Measurements from ENCODE around the gene MLEC. TPM values are rescaled to one million over a fixed set of nuclear protein-coding genes. Genes with fewer than 3 reads are reported as not detected.
A peak's percentile ranks its signal among the peaks of the same experiment; 100 is the strongest.

Gene MLEC
- total and polyA plus RNA-seq, 5 donors: 93.6 to 257 (median 191) TPM

GRCh38 chr12:120696626-120697025, 9.7 kb downstream of the MLEC start:
- no peak for ATAC-seq
- WGBS: 70% methylated on average over 6 of the region's 6 CpGs
- intact Hi-C loops (cut with DNase I): no loop called here
- DNase-seq: no peak
- H3K27me3 ChIP-seq (ENCODE audit: control insufficient read depth, insufficient read depth): no peaks in the 10 kb centered on the region
- H3K27ac ChIP-seq (ENCODE audit: low read length): no peak overlapping the region
- H3K9me3 ChIP-seq (ENCODE audit: control insufficient read depth, low read length): no peaks in the 10 kb centered on the region
- H3K4me1 ChIP-seq (ENCODE audit: control insufficient read depth, insufficient read depth, low read length): peaks cover 25% of the 10 kb centered on the region
- H3K4me3 ChIP-seq (ENCODE audit: low read length): no peak overlapping the region

- H3K27me3 ChIP-seq (ENCODE audit: control insufficient read depth, insufficient read depth): no peaks in the 10 kb centered on the region
- DNase-seq (no peak), ATAC-seq (no peak)
- no peak overlapping the region for H3K27ac ChIP-seq (ENCODE audit: low read length)
- intact Hi-C loops (cut with DNase I): no loop called here
- 90% methylated on average over 1 of the region's 1 CpG for WGBS
- H3K9me3 ChIP-seq (ENCODE audit: control insufficient read depth, low read length): no peaks in the 10 kb centered on the region
- H3K4me3 ChIP-seq (ENCODE audit: low read length): no peak overlapping the region
- peaks cover 27% of the 10 kb centered on the region for H3K4me1 ChIP-seq (ENCODE audit: control insufficient read depth, insufficient read depth, low read length)
Observed at GRCh38 chr12:120697344-120697743, 10.4 kb downstream of the MLEC start.

GRCh38 chr12:120698665-120699064, 11.7 kb downstream of the MLEC start:
- WGBS: 57% methylated on average over 3 of the region's 3 CpGs
- DNase-seq (no peak), ATAC-seq (peak in 1 of 2 donors; percentile 57)
- Histone ChIP-seq H3K27ac (ENCODE audit: low read length) (peak overlapping the region; percentile 80), H3K4me1 (ENCODE audit: control insufficient read depth, insufficient read depth, low read length) (peaks cover 29% of the 10 kb centered on the region), H3K9me3 (ENCODE audit: control insufficient read depth, low read length) (no peaks in the 10 kb centered on the region), H3K4me3 (ENCODE audit: low read length) (no peak overlapping the region), H3K27me3 (ENCODE audit: control insufficient read depth, insufficient read depth) (no peaks in the 10 kb centered on the region)
- intact Hi-C loops (cut with DNase I): no loop called here

GRCh38 chr12:120699553-120699952, 12.6 kb downstream of the MLEC start:
- no peaks in the 10 kb centered on the region for H3K27me3 ChIP-seq (ENCODE audit: control insufficient read depth, insufficient read depth)
- H3K9me3 ChIP-seq (ENCODE audit: control insufficient read depth, low read length): no peaks in the 10 kb centered on the region
- H3K4me1 ChIP-seq (ENCODE audit: control insufficient read depth, insufficient read depth, low read length): peaks cover 32% of the 10 kb centered on the region
- H3K27ac ChIP-seq (ENCODE audit: low read length): peak overlapping the region; percentile 38
- ATAC-seq (no peak), DNase-seq (no peak)
- 92% methylated on average over 7 of the region's 7 CpGs for WGBS
- intact Hi-C loops (cut with DNase I): no loop called here
- H3K4me3 ChIP-seq (ENCODE audit: low read length): no peak overlapping the region

GRCh38 chr12:120700886-120701285, 13.9 kb downstream of the MLEC start:
- WGBS: 56% methylated on average over 5 of the region's 5 CpGs
- intact Hi-C loops (cut with DNase I): no loop called here
- DNase-seq (no peak), ATAC-seq (peak; percentile 32 to 47)
- no peaks in the 10 kb centered on the region for H3K27me3 ChIP-seq (ENCODE audit: control insufficient read depth, insufficient read depth)
- H3K4me3 ChIP-seq (ENCODE audit: low read length): no peak overlapping the region
- H3K9me3 ChIP-seq (ENCODE audit: control insufficient read depth, low read length): no peaks in the 10 kb centered on the region
- peak overlapping the region; percentile 93 for H3K27ac ChIP-seq (ENCODE audit: low read length)
- H3K4me1 ChIP-seq (ENCODE audit: control insufficient read depth, insufficient read depth, low read length): peaks cover 33% of the 10 kb centered on the region

GRCh38 chr12:120702637-120703036, 15.7 kb downstream of the MLEC start:
- Histone ChIP-seq H3K9me3 (ENCODE audit: control insufficient read depth, low read length) (no peaks in the 10 kb centered on the region), H3K4me3 (ENCODE audit: low read length) (no peak overlapping the region), H3K27me3 (ENCODE audit: control insufficient read depth, insufficient read depth) (no peaks in the 10 kb centered on the region), H3K4me1 (ENCODE audit: control insufficient read depth, insufficient read depth, low read length) (peaks cover 30% of the 10 kb centered on the region), H3K27ac (ENCODE audit: low read length) (peak overlapping the region; percentile 77)
- intact Hi-C loops (cut with DNase I): no loop called here
- no peak for ATAC-seq
- no peak for DNase-seq
- 94% methylated on average over 1 of the region's 1 CpG for WGBS

- peaks cover 29% of the 10 kb centered on the region for H3K4me1 ChIP-seq (ENCODE audit: control insufficient read depth, insufficient read depth, low read length)
- no peaks in the 10 kb centered on the region for H3K9me3 ChIP-seq (ENCODE audit: control insufficient read depth, low read length)
- H3K27ac ChIP-seq (ENCODE audit: low read length): peak overlapping the region; percentile 25
- no peaks in the 10 kb centered on the region for H3K27me3 ChIP-seq (ENCODE audit: control insufficient read depth, insufficient read depth)
- 64% methylated on average over 11 of the region's 11 CpGs for WGBS
- ATAC-seq (peak in 1 of 2 donors; percentile 17), DNase-seq (no peak)
- intact Hi-C loops (cut with DNase I): no loop called here
- H3K4me3 ChIP-seq (ENCODE audit: low read length): no peak overlapping the region
Observed at GRCh38 chr12:120703311-120703942, 16.5 kb downstream of the MLEC start.

- intact Hi-C loops (cut with DNase I): no loop called here
- H3K9me3 ChIP-seq (ENCODE audit: control insufficient read depth, low read length): no peaks in the 10 kb centered on the region
- 76% methylated on average over 1 of the region's 1 CpG for WGBS
- H3K4me1 ChIP-seq (ENCODE audit: control insufficient read depth, insufficient read depth, low read length): peaks cover 24% of the 10 kb centered on the region
- peak overlapping the region; percentile 23 for H3K27ac ChIP-seq (ENCODE audit: low read length)
- DNase-seq: no peak
- ATAC-seq: no peak
- H3K27me3 ChIP-seq (ENCODE audit: control insufficient read depth, insufficient read depth): no peaks in the 10 kb centered on the region
- H3K4me3 ChIP-seq (ENCODE audit: low read length): no peak overlapping the region
Observed at GRCh38 chr12:120705618-120706017, 18.7 kb downstream of the MLEC start.

GRCh38 chr12:120706029-120706428, 19.1 kb downstream of the MLEC start:
- Histone ChIP-seq H3K4me1 (ENCODE audit: control insufficient read depth, insufficient read depth, low read length) (peaks cover 21% of the 10 kb centered on the region), H3K4me3 (ENCODE audit: low read length) (no peak overlapping the region), H3K27ac (ENCODE audit: low read length) (no peak overlapping the region), H3K27me3 (ENCODE audit: control insufficient read depth, insufficient read depth) (no peaks in the 10 kb centered on the region), H3K9me3 (ENCODE audit: control insufficient read depth, low read length) (no peaks in the 10 kb centered on the region)
- ATAC-seq (no peak), DNase-seq (no peak)
- intact Hi-C loops (cut with DNase I): no loop called here
- 79% methylated on average over 5 of the region's 5 CpGs for WGBS

- H3K4me3 ChIP-seq (ENCODE audit: low read length): no peak overlapping the region
- intact Hi-C loops (cut with DNase I): no loop called here
- peaks cover 14% of the 10 kb centered on the region for H3K4me1 ChIP-seq (ENCODE audit: control insufficient read depth, insufficient read depth, low read length)
- DNase-seq (no peak), ATAC-seq (no peak)
- WGBS: 72% methylated on average over 4 of the region's 4 CpGs
- no peak overlapping the region for H3K27ac ChIP-seq (ENCODE audit: low read length)
- H3K9me3 ChIP-seq (ENCODE audit: control insufficient read depth, low read length): no peaks in the 10 kb centered on the region
- no peaks in the 10 kb centered on the region for H3K27me3 ChIP-seq (ENCODE audit: control insufficient read depth, insufficient read depth)
Observed at GRCh38 chr12:120708651-120709050, 21.7 kb downstream of the MLEC start.

- peak; percentile 94 for ATAC-seq
- WGBS: under 1% methylated on average over 76 of the region's 76 CpGs
- H3K4me3 ChIP-seq (ENCODE audit: low read length): peak within 1 kb of the TSS; percentile 92
- H3K27me3 ChIP-seq (ENCODE audit: control insufficient read depth, insufficient read depth): no peaks in the 10 kb centered on the region
- intact Hi-C loops (cut with DNase I): loop anchor here in 2 of 4 donors (5.0 kb wide), 3 partner anchors 63 to 128 kb away; partner anchors contain the start of gene POP5 (in 1 of the 2)
- peak within 1 kb of the TSS; percentile 86 for H3K27ac ChIP-seq (ENCODE audit: low read length)
- H3K9me3 ChIP-seq (ENCODE audit: control insufficient read depth, low read length): no peaks in the 10 kb centered on the region
- peak; percentile 82 to 93 (median 90) for DNase-seq
- peaks cover 11% of the 10 kb centered on the region for H3K4me1 ChIP-seq (ENCODE audit: control insufficient read depth, insufficient read depth, low read length)
Observed at GRCh38 chr12:120710031-120710804, 23.3 kb downstream of the MLEC start, which contains the start of gene UNC119B. Gene UNC119B (plus strand): TSS chr12:120710458. CDS start chr12:120710475, 17 bp downstream.

All from right cardiac atrium (tissue), 5 donors.